K562 (cell line): Measurements from ENCODE around the gene THYN1. TPM values are rescaled to one million over a fixed set of nuclear protein-coding genes. Genes with fewer than 3 reads are reported as not detected.
"Not testable (repeated sequence)": the region's sequence is repeated elsewhere in the genome, so short reads cannot be mapped to it uniquely, and the experiment has no call there.

Source experiments
- ATAC-seq: fragments of 200-7000 bp; cut with Tn5 transposase; 3 replicates; pipeline ENCODE4 v1.9.1; 2020; ENCODE audit warnings: moderate library complexity
- BruUV-seq: library from RNA; stranded (reverse); fragments of 400-500 nt; replicated peaks from 2 replicates; lab custom pipeline; 2021; lab: Mats Ljungman, UMichigan
- CTCF ChIA-PET: fragments of 300-600 bp; formaldehyde crosslinking; extraction: SDS; loops from one replicate; lab custom pipeline; 2021; ENCODE audit warnings: low intra/inter-chr PET ratio; lab: Yijun Ruan, JAX
- POLR2A ChIA-PET: fragments of 300-600, 350-650 bp; sonication (Branson Sonifier 250); formaldehyde crosslinking; extraction: SDS; loops from one replicate; lab custom pipeline; 2021; ENCODE audit warnings: antibody characterized with exemption, inconsistent platforms; lab: Yijun Ruan, JAX
- DNase-seq, 4 experiments: peaks; one replicate each; pipeline versions ENCODE4 v3.0.0 to v3.0.0-alpha.2; 2011 to 2018; ENCODE audit warnings: low spot score in 3 of 4, mixed read lengths in 3 of 4; ENCODE audit errors: extremely low read depth in 1 of 4
- FAIRE-seq: peaks from 2 replicates; lab custom pipeline; 2011; peaks lifted over from hg19 to GRCh38; lab: Jason Lieb, UNC
- H2AFZ ChIP-seq: 2 replicates; pipeline ENCODE4 v1.6.0; 2011; ENCODE audit warnings: low read depth, low read length, control low read depth, inconsistent platforms
- H3K27ac ChIP-seq: fragments of 200-600 bp; 3 replicates; pipeline ENCODE4 v1.8.0; 2011; ENCODE audit warnings: low read depth, mild to moderate bottlenecking, control low read depth, inconsistent platforms, low read length, moderate library complexity, mixed read lengths; ENCODE audit errors: extremely low read depth
- H3K27me3 ChIP-seq, 2 experiments: fragments of 300-600 bp in 1 of 2; 2 replicates in 1 of 2; 3 replicates in 1 of 2; pipeline versions ENCODE4 v1.6.0 to v1.8.0; 2011; ENCODE audit warnings: inconsistent platforms in 2 of 2, low read length in 2 of 2, mild to moderate bottlenecking in 1 of 2, mixed read lengths in 1 of 2, moderate library complexity in 1 of 2; ENCODE audit not compliant: control insufficient read depth in 2 of 2, insufficient read depth in 2 of 2
- H3K36me3 ChIP-seq: fragments of 300-600 bp; 3 replicates; pipeline ENCODE4 v1.8.0; 2011; ENCODE audit warnings: mild to moderate bottlenecking, low read length, inconsistent platforms; ENCODE audit not compliant: control insufficient read depth, insufficient read depth
- H3K4me1 ChIP-seq, 2 experiments: fragments of 200-600 bp in 1 of 2; replicated peaks in 1 of 2; 2 replicates in 1 of 2; 3 replicates in 1 of 2; pipeline versions ENCODE4 v1.5.1 to v1.8.0; 2011; ENCODE audit warnings: inconsistent platforms in 2 of 2, low read length in 2 of 2, mild to moderate bottlenecking in 1 of 2, mixed read lengths in 1 of 2, moderate library complexity in 1 of 2; ENCODE audit not compliant: control insufficient read depth in 2 of 2, insufficient read depth in 2 of 2
- H3K4me2 ChIP-seq: 2 replicates; pipeline ENCODE4 v1.6.1; 2011; ENCODE audit warnings: low read length, control low read depth, inconsistent platforms, mixed read lengths; ENCODE audit not compliant: insufficient read depth
- H3K4me3 ChIP-seq: fragments of 200-600 bp; sonication (generic), shearing (Covaris generic); 2 replicates; pipeline ENCODE4 v1.5.1; 2016; ENCODE audit warnings: control low read depth, inconsistent platforms
- H3K79me2 ChIP-seq: fragments of 200-600 bp; 3 replicates; pipeline ENCODE4 v1.8.0; 2011; ENCODE audit warnings: low read length, inconsistent platforms; ENCODE audit not compliant: control insufficient read depth, insufficient read depth
- H3K9ac ChIP-seq, 2 experiments: 2 replicates each; pipeline versions ENCODE4 v1.6.0 to v1.6.1; 2011; ENCODE audit warnings: low read depth in 2 of 2, low read length in 2 of 2, control low read depth in 1 of 2, inconsistent platforms in 1 of 2, mild to moderate bottlenecking in 1 of 2, mixed read lengths in 1 of 2; ENCODE audit not compliant: insufficient read depth in 1 of 2
- H3K9me1 ChIP-seq: one replicate; pipeline ENCODE4 v1.6.0; 2011; ENCODE audit warnings: inconsistent platforms, mild to moderate bottlenecking, low read length, moderate library complexity; ENCODE audit not compliant: control insufficient read depth, insufficient read depth
- H3K9me3 ChIP-seq: replicated peaks from 2 replicates; pipeline ENCODE4 v1.5.1; 2011; ENCODE audit warnings: low read depth, low read length, inconsistent platforms; ENCODE audit not compliant: control insufficient read depth, insufficient read depth
- H4K20me1 ChIP-seq: replicated peaks from 2 replicates; pipeline ENCODE4 v1.6.1; 2011; ENCODE audit warnings: low read length, inconsistent platforms, mixed read lengths; ENCODE audit not compliant: control insufficient read depth, insufficient read depth
- HMGXB4 ChIP-seq: sonication (generic); formaldehyde crosslinking; IDR thresholded peaks from 2 replicates; pipeline ENCODE4 v1.8.1; 2023; ENCODE audit warnings: mild to moderate bottlenecking, missing genetic modification reagents
- KDM2B ChIP-seq: fragments of 250-450 bp; sonication (Bioruptor Pico); IDR thresholded peaks from 2 replicates; pipeline ENCODE4 v1.8.0; 2021; ENCODE audit warnings: mild to moderate bottlenecking, moderate library complexity
- MYNN ChIP-seq, 2 experiments: sonication (generic); formaldehyde crosslinking in 1 of 2; IDR thresholded peaks; 2 replicates each; pipeline versions ENCODE4 v1.5.0 to v1.6.1; 2016 to 2020; ENCODE audit warnings: antibody characterized with exemption in 1 of 2, missing genetic modification reagents in 1 of 2
- RNF219 ChIP-seq: fragments of 250-450 bp; sonication (Bioruptor Pico); IDR thresholded peaks from 2 replicates; pipeline ENCODE4 v1.5.0; 2022; ENCODE audit warnings: mild to moderate bottlenecking
- SRSF3 ChIP-seq: fragments of 200-400 bp; formaldehyde crosslinking; IDR thresholded peaks from 2 replicates; pipeline ENCODE4 v1.6.1; 2016; ENCODE audit warnings: mild to moderate bottlenecking, low read length, moderate library complexity; ENCODE audit not compliant: insufficient read depth
- WGBS: fragments of 100-300 bp; shearing (Covaris generic); methylation state at CpG from one replicate; pipeline ENCODE4 v1.1.6; 2016; ENCODE audit warnings: low coverage, mixed read lengths; ENCODE audit not compliant: insufficient coverage; ENCODE audit errors: missing lambda C conversion rate; 5-methylcytosine and 5-hydroxymethylcytosine counted together
- in situ Hi-C: fragments of 300-500 bp; cut with MboI; formaldehyde crosslinking; loops from 4 replicates; pipeline ENCODE4 v1.15.0; 2018; ENCODE audit warnings: inconsistent platforms, mixed read lengths
- intact Hi-C: fragments of 100-400 bp; cut with micrococcal nuclease; formaldehyde crosslinking; loops from 2 replicates; pipeline ENCODE4 v1.14.2; 2022
- polyA plus RNA-seq, 8 experiments: library from polyadenylated mRNA; depleted of rRNA in 4 of 8; stranded (reverse) in 5 of 8; unstranded in 3 of 8; fragments of >200 nt; fragmentation: Nextera tagmentation in 2 of 8; fragmentation: Illumina TruSeq in 1 of 8; extraction: Ambion mirVana in 2 of 8; extraction: Trizol in 1 of 8; gene quantifications; 2 replicates each; pipeline versions ENCODE4 v1.2.1 to v1.2.3, GENCODE V29; 2011 to 2014; ENCODE audit warnings: inconsistent platforms in 1 of 8, missing spikeins in 1 of 8
- total RNA-seq, 7 experiments: library from RNA; depleted of rRNA in 6 of 7; stranded (reverse); fragments of >200 nt in 6 of 7; fragmentation: Illumina TruSeq in 2 of 7; extraction: Trizol in 2 of 7; gene quantifications; 2 replicates each; pipeline versions ENCODE4 v1.2.1 to v1.2.3, GENCODE V29; 2011 to 2021; ENCODE audit warnings: low replicate concordance in 1 of 7

Gene THYN1
- total and polyA plus RNA-seq, 9 of the 15 experiments (the other 6 are each of a cell fraction or from before 2014, with no cell fraction given): 54.9 to 279 (median 104) TPM

- TF ChIP-seq MYNN (IDR thresholded peaks at IDR 0.05) (no peak), MYNN (CRISPR knock-in tag; IDR thresholded peaks at IDR 0.05) (no peak), HMGXB4 (CRISPR knock-in tag) (no peak), SRSF3 (no peak), KDM2B (CRISPR knock-in tag) (no peak), RNF219 (CRISPR knock-in tag) (no peak)
Observed at GRCh38 chr11:134287561-134287960, 34.4 kb upstream of the THYN1 start (continued).

- BruUV-seq, H3K9me1 ChIP-seq, POLR2A ChIA-PET, H4K20me1 ChIP-seq, DNase-seq, H3K36me3 ChIP-seq, H2AFZ ChIP-seq, CTCF ChIA-PET, H3K4me1 ChIP-seq, H3K4me2 ChIP-seq, intact Hi-C loops, H3K27ac ChIP-seq, H3K9ac ChIP-seq, FAIRE-seq, H3K9me3 ChIP-seq, in situ Hi-C loops, H3K4me3 ChIP-seq, ATAC-seq, H3K79me2 ChIP-seq: not testable (repeated sequence)
- peaks cover 17 to 28% of the 10 kb centered on the region in 2 experiments; a peak in 4 of 5 replicates for H3K27me3 ChIP-seq
- 11% methylated on average over 5 of the region's 5 CpGs for WGBS
Observed at GRCh38 chr11:134284349-134284748, 31.2 kb upstream of the THYN1 start.
